AG10803 (cell line): ENCODE results near the gene ABCF3.

Experiments
- DNase-seq: peaks from one replicate; pipeline ENCODE4 v3.0.0; 2010; ENCODE audit warnings: low read depth
- H3K4me3 ChIP-seq: 2 replicates; pipeline ENCODE4 v1.5.1; 2011; ENCODE audit warnings: mild to moderate bottlenecking, low read length, control low read depth
- CTCF ChIP-seq: conservative IDR thresholded peaks from 2 replicates; pipeline ENCODE4 v1.5.1; 2011; ENCODE audit warnings: mild to moderate bottlenecking, low read length, control low read depth, inconsistent platforms

ABCF3 gene

GRCh38 chr3:184198509-184198908 lies 12.5 kb downstream of the ABCF3 start:
- no peak overlapping the region for H3K4me3 ChIP-seq
- no peak for DNase-seq
- TF ChIP-seq CTCF: no peak

DNA sequence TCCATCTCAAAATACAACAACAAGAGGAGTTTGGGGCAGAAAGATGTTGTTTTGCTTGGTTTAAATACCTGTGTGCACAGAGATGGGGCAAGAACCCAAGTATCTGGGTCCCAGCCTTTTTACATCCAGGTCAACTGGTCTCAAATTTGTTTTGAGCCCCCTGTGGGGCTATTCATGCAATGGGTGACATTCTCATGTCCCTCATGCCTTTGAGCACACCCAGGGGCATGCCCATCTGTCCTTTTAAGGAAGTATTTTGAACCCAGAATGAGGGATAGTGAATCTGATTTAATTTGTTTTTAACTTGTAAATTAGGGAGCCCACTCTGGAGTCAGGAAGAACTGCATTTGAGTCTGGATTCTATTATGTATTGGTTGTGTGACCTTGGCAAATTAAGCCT lies 14.8 kb downstream of the ABCF3 start:
- TF ChIP-seq CTCF: no peak
- no peak for DNase-seq
- no peak overlapping the region for H3K4me3 ChIP-seq

GRCh38 chr3:184203526-184203925 lies 17.5 kb downstream of the ABCF3 start:
- no peak for TF ChIP-seq CTCF
- H3K4me3 ChIP-seq: no peak overlapping the region

DNA sequence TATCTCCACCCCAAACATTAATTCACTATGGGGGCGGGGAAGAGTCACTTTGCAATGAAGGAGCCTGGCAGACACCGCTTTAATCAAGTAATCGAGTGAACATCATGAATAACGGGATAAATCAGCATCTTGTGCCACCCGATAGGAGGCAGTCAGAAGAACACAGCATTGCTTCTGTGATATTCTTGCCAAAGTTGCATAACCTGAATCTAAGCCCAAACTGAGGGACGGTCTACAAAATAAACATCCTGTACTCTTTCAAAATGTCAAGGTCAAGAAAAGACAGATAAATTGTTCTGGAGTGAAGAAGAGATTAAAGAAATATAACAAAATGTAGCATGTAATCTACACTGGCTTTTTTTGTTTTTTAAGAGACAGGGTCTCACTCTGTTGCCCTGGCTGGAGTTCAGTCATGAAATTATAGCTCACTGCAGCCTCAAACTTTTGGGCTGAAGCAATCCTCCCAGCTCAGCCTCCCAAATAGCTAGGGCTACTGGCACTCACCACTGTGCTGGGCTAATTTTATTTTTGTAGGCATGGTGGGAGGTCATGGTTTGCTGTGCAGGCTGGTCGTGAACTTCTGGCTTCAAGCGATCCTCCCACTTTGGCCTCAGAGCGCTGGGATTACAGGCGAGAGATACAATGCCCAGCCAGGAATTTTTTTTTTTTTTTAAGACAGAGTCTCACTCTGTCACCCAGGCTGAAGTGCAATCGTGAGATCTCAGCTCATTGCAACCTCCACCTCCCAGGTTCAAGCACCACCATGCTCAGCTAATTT lies 23.3 kb downstream of the ABCF3 start:
- TF ChIP-seq CTCF: no peak
- DNase-seq: no peak
- no peak overlapping the region for H3K4me3 ChIP-seq

More at GRCh38 chr3:184203526-184203925, 17.5 kb downstream of the ABCF3 start:
- DNase-seq: no peak

DNA sequence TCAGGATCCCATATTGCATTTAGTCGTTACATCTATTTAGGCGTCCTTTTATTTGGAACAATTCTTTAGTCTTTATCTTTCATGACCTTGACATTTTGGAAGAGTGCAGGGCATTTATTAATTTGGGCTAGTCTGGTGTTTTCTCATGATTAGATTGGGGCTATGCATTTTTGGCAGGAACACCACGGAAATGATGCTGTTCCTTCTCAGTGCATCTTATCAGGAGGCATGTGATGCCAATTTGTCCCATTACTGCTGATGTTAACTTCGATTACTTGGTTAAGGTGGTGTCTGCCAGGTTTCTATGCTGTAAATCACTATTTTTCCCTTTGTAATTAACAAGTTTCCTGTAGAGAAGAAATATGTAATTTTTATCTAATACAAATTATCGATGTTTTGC lies 25.3 kb downstream of the ABCF3 start:
- no peak for TF ChIP-seq CTCF
- H3K4me3 ChIP-seq: no peak overlapping the region
- DNase-seq: no peak

GRCh38 chr3:184211718-184212117 lies 25.7 kb downstream of the ABCF3 start:
- H3K4me3 ChIP-seq: no peak overlapping the region
- no peak for TF ChIP-seq CTCF
- no peak for DNase-seq

- TF ChIP-seq CTCF: no peak
Observed at GRCh38 chr3:184218814-184219213, 32.8 kb downstream of the ABCF3 start.

More at GRCh38 chr3:184218814-184219213, 32.8 kb downstream of the ABCF3 start:
- no peak overlapping the region for H3K4me3 ChIP-seq
- no peak for DNase-seq
